NCI-H1105 treated with DMSO at 0.1 percent for 48 hours (cell line): Measurements from ENCODE around the gene NIT1.
A peak's percentile ranks its signal among the peaks of the same experiment; 100 is the strongest.

ENCODE experiments used
- DNase-seq: peaks from one replicate; lab custom pipeline; 2025; lab: John Stamatoyannopoulos, UW

The NIT1 gene

GRCh38 chr1:161083748-161084596, 33.9 kb upstream of the NIT1 start:
- DNase-seq, result no peak

DNA sequence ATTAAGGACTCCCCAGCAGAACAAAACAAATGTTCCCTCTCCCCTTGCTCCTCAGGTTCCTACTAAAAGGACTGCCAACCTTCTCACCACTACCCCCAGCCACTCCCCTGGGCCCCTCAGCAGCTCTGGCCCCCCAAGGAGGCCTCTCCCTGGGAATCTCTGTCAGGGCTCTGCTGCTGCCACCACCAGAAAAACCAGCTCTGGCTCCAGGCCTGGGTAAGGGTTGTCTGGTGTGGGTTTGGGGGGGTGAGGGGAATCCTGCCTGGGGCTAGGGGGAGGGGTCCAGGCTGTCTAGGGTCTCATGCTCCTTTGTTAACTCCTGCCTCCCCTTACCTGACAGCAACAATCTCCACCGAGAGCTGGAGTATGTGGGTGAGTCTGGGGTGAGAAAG, 33.3 kb upstream of the NIT1 start:
- no peak for DNase-seq

GRCh38 chr1:161085165-161085564, 32.7 kb upstream of the NIT1 start:
- DNase-seq, result no peak

GRCh38 chr1:161086457-161086856, 31.4 kb upstream of the NIT1 start:
- DNase-seq, result no peak

DNA sequence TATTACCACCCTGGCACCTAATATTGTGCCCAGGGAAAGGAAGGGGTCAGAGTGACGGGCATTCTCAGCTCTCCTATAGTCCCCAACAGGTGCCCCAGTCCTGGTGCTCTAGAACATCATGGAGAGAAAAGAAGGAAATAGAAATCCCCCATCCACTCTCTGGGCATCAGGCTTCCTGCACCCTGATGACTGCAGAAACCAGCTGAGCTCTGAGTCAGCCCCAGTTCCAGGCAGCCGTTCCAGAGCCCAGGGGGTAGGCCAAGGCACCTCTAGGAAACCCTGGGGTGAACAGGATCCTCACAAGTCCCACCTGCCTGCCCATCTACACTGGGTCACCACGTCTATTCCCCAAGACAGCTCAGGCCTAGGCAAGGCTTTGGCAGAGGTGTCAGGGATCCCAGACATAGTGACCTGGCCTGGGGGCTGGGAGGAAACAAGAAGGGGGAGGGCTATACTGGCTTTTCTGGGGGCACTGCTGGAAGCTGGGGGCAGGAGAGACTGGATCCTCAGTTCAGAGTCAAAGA, 29.3 kb upstream of the NIT1 start:
- DNase-seq, result no peak

- DNase-seq, result no peak
Measured at GRCh38 chr1:161089251-161089924, 28.5 kb upstream of the NIT1 start, which contains the start of gene NECTIN4. NECTIN4 (minus strand) TSS chr1:161089558; CDS start chr1:161089296, 262 bp downstream.

- DNase-seq, result no peak
Measured at GRCh38 chr1:161089938-161090337, 28.0 kb upstream of the NIT1 start.

DNA sequence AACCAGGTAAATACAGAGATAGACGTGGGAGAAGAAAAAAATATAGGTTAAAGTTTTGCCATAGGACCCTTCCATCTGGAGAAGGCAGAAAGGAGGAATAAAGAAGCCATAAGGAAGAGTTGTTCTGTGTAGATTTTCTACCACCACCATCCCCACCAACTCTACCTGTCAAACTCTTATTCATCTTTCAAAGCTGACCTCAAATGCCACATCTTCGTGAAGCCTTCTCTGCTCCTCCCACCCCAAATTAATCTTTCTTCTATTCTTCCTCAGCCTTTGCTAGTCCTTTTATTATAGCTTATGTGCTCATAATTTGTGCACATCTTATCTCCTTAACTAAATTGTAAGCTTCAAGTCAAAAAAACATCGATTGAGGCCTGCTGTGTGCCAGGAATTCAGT, 27.3 kb upstream of the NIT1 start:
- no peak for DNase-seq

GRCh38 chr1:161091093-161091492, 26.8 kb upstream of the NIT1 start:
- DNase-seq, result no peak

- no peak for DNase-seq
Measured at GRCh38 chr1:161091796-161092507, 26.0 kb upstream of the NIT1 start.

DNA sequence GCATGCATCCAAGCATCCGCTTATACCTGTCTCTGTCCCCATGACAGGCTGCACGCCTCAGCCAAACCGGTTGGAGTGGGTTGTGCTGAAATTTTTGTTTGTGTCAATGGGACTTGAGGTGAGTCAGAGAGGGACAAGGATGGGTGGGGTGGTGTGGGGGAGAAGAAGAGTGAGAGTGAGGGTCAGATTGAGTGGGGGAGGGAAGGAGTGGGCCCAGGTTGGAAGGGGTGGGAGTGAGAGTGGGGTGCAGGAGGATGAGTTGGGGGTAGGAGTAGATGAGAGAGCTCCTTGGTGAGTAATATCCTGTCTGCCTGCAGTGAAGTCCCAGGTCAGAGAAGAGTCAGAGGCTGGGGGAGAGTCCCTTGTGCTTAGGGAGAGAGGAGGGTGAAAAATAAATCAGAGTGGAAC, 25.3 kb upstream of the NIT1 start:
- no peak for DNase-seq

DNA sequence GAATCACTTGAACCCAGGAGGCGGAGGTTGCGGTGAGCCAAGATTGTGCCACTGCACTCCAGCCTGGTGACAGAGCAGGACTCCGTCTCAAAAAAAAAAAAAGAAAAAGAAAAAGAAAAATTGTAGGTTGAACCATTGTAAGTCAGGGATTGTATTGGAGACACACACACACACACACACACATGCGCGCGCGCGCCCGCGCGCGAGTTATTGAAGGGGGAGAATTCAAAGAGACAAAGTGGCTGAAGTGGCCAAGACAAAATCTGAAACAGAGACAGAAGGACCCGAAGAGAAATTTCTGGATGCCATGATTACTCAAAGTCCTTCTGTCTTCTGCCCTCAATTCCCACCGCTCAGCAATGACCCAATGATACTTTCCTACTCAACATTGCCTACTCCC, 23.4 kb upstream of the NIT1 start:
- DNase-seq, result no peak

- no peak for DNase-seq
Measured at GRCh38 chr1:161095230-161095629, 22.7 kb upstream of the NIT1 start.

DNA sequence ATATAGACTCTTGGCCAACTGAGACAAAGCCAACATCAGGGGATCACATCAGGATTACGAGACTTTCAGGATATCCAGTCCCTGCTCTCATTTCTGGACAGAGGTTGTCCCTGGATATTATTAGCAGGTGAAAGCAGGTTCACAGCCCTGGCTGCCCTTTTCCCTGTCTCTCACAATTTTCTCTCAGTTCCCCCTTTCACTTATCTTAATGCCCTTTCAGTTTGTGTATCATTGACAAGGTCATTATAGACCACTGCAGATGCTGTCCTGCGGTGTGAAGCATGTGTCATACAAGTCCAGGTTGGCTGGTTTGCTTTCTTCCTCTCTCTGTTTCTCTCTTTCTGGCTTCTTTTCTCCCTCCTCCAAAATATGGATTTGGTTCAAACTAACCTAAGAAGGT, 21.9 kb upstream of the NIT1 start:
- DNase-seq, result no peak

- DNase-seq, result no peak
Measured at GRCh38 chr1:161096530-161096929, 21.4 kb upstream of the NIT1 start.

DNA sequence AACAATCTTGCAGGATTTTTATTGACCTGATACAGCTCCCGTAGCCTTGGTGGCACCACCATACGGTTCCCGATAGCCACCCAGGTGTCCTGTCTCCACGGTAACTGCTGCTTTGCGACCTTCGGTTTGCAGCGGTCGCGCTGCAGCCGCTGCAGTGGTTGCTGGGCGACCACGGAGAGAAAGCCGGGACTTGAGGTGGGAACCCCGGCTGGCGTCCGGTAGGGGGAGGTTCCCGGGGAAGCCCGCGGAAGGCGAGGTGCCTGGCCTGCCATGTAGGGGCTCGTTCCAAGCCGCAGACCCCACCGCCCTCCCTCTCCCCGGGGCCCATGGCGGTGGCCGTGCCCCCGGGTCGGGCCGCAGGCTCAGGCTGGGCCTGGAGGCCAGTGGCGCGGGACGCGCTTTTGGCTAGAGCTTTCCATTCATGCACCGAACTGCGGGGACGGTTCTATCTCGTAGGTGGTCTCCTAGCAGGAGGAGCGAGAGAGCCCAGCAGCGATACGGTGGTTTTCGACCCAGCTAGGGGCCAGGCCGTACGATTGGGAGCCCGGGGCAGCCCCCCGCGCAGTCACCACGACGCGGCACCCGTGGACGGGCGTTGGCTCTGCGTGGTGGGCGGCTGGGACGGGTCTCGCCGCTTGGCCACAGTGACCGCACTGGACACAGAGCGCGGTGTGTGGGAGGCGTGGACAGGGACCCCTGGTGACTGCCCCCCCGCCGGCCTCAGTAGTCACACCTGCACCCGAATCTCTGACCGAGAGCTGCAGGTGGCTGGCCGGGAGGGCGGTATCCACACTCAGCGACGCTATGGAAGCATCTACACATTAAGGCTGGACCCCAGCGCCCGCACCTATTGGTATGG, 19.5 kb upstream of the NIT1 start, which contains the start of gene KLHDC9:
TSS of gene KLHDC9 (plus strand) at position 152 of the 859 bp plus-strand sequence. CDS start at position 327, 175 bp downstream.
- DNase-seq, result peak; percentile 90

- DNase-seq, result no peak
Measured at GRCh38 chr1:161099090-161099802, 18.7 kb upstream of the NIT1 start.

GRCh38 chr1:161100556-161100955, 17.3 kb upstream of the NIT1 start:
- no peak for DNase-seq

- DNase-seq, result no peak
Measured at GRCh38 chr1:161106431-161106830, 11.5 kb upstream of the NIT1 start.

DNA sequence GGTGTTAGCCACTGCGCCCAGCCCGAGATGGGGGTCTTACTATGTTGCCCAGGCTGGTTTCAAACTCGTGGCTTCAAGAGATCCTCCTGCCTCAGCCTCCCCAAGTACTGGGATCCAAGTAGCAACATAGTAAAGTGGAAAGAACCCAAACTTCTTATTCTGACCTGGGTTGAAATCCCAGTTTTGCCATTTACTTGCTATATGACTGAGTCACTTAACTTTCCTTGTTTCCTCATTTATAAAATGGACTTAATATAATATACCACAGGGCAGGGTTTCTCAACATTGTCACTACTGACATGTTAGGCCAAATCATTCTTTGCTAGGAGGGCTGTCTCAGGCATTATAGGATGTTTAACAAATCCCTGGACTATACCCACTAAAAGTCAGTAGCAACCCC, 6.8 kb upstream of the NIT1 start:
- DNase-seq, result no peak

GRCh38 chr1:161111527-161111926, 6.4 kb upstream of the NIT1 start:
- no peak for DNase-seq
